Upper lobe of left lung (tissue), 4 donors: ENCODE results near the gene GNGT2.

Source experiments
- EP300 ChIP-seq, 4 donors: sonication (generic); formaldehyde crosslinking; IDR thresholded peaks; one replicate each; pipeline ENCODE4 v1.5.1; 2017; ENCODE audit warnings: antibody characterized with exemption in 4 of 4, control low read depth in 2 of 4
- POLR2A ChIP-seq, 4 donors: fragments of 450-650 bp; IDR thresholded peaks; one replicate each; pipeline ENCODE4 v1.5.1; 2016 to 2017; ENCODE audit warnings: antibody characterized with exemption in 4 of 4, mild to moderate bottlenecking in 2 of 4
- POLR2AphosphoS5 ChIP-seq, 2 donors: sonication (generic); formaldehyde crosslinking; IDR thresholded peaks; one replicate each; pipeline ENCODE4 v1.5.1; 2017; ENCODE audit warnings: antibody characterized with exemption in 2 of 2
- TF ChIP-seq, protein P1 (sequence below), 6 experiments: fragments of 450-650 bp in 4 of 6; fragments of 200-600 bp in 2 of 6; sonication (generic) in 2 of 6; IDR thresholded peaks; one replicate each; pipeline ENCODE4 v1.5.1; 2016 to 2019; ENCODE audit warnings: antibody characterized with exemption in 6 of 6

GRCh38 chr17:49210158-49211029 lies at the start of gene GNGT2, which contains the start of gene ABI3:
- TF ChIP-seq POLR2A (IDR thresholded peaks at IDR 0.05) = peak in 2 of 4 donors; percentile 67 to 80
- TF ChIP-seq EP300 (IDR thresholded peaks at IDR 0.05) = no peak
- TF ChIP-seq, protein P1, sequence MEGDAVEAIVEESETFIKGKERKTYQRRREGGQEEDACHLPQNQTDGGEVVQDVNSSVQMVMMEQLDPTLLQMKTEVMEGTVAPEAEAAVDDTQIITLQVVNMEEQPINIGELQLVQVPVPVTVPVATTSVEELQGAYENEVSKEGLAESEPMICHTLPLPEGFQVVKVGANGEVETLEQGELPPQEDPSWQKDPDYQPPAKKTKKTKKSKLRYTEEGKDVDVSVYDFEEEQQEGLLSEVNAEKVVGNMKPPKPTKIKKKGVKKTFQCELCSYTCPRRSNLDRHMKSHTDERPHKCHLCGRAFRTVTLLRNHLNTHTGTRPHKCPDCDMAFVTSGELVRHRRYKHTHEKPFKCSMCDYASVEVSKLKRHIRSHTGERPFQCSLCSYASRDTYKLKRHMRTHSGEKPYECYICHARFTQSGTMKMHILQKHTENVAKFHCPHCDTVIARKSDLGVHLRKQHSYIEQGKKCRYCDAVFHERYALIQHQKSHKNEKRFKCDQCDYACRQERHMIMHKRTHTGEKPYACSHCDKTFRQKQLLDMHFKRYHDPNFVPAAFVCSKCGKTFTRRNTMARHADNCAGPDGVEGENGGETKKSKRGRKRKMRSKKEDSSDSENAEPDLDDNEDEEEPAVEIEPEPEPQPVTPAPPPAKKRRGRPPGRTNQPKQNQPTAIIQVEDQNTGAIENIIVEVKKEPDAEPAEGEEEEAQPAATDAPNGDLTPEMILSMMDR (IDR thresholded peaks at IDR 0.05) = no peak
- TF ChIP-seq POLR2AphosphoS5 (IDR thresholded peaks at IDR 0.05) = peak; percentile 30 to 82
